Measurements from ENCODE around the gene NFIA.

GRCh38 chr1:61268546-61269240 lies 186.3 kb downstream of the NFIA start:
- TF ChIP-seq, protein P1, sequence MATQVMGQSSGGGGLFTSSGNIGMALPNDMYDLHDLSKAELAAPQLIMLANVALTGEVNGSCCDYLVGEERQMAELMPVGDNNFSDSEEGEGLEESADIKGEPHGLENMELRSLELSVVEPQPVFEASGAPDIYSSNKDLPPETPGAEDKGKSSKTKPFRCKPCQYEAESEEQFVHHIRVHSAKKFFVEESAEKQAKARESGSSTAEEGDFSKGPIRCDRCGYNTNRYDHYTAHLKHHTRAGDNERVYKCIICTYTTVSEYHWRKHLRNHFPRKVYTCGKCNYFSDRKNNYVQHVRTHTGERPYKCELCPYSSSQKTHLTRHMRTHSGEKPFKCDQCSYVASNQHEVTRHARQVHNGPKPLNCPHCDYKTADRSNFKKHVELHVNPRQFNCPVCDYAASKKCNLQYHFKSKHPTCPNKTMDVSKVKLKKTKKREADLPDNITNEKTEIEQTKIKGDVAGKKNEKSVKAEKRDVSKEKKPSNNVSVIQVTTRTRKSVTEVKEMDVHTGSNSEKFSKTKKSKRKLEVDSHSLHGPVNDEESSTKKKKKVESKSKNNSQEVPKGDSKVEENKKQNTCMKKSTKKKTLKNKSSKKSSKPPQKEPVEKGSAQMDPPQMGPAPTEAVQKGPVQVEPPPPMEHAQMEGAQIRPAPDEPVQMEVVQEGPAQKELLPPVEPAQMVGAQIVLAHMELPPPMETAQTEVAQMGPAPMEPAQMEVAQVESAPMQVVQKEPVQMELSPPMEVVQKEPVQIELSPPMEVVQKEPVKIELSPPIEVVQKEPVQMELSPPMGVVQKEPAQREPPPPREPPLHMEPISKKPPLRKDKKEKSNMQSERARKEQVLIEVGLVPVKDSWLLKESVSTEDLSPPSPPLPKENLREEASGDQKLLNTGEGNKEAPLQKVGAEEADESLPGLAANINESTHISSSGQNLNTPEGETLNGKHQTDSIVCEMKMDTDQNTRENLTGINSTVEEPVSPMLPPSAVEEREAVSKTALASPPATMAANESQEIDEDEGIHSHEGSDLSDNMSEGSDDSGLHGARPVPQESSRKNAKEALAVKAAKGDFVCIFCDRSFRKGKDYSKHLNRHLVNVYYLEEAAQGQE (IDR thresholded peaks at IDR 0.05; ENCODE audit: insufficient read depth in 1 of 2, low read depth in 2 of 2, low read length in 1 of 2), result no peak
- TF ChIP-seq, protein P2, sequence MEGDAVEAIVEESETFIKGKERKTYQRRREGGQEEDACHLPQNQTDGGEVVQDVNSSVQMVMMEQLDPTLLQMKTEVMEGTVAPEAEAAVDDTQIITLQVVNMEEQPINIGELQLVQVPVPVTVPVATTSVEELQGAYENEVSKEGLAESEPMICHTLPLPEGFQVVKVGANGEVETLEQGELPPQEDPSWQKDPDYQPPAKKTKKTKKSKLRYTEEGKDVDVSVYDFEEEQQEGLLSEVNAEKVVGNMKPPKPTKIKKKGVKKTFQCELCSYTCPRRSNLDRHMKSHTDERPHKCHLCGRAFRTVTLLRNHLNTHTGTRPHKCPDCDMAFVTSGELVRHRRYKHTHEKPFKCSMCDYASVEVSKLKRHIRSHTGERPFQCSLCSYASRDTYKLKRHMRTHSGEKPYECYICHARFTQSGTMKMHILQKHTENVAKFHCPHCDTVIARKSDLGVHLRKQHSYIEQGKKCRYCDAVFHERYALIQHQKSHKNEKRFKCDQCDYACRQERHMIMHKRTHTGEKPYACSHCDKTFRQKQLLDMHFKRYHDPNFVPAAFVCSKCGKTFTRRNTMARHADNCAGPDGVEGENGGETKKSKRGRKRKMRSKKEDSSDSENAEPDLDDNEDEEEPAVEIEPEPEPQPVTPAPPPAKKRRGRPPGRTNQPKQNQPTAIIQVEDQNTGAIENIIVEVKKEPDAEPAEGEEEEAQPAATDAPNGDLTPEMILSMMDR (IDR thresholded peaks at IDR 0.05), result no peak

Measured in Panc1 (cell line).